Measurements from ENCODE around the gene TUBGCP6.

GRCh38 chr22:50167689-50168489 is 76.9 kb downstream of the TUBGCP6 start:
- no peak for TF ChIP-seq POLR2A (IDR thresholded peaks at IDR 0.05; ENCODE audit: extremely low read depth, insufficient read length)
- no peak for TF ChIP-seq CTCF (IDR thresholded peaks at IDR 0.05; ENCODE audit: low read depth, low read length)
- no peak for TF ChIP-seq MAX (IDR thresholded peaks at IDR 0.05; ENCODE audit: low read depth, low read length)
- no peak for TF ChIP-seq MYC (IDR thresholded peaks at IDR 0.05; ENCODE audit: low read depth, low read length)
